SKM-1 treated with dmso at 0.1 percent for 144 hours (cell line): ENCODE results near the gene CEP128.

ENCODE experiments used
- DNase-seq: peaks from one replicate; lab custom pipeline; 2025; ENCODE audit not compliant: unreplicated experiment; lab: John Stamatoyannopoulos, UW

The CEP128 gene

DNA sequence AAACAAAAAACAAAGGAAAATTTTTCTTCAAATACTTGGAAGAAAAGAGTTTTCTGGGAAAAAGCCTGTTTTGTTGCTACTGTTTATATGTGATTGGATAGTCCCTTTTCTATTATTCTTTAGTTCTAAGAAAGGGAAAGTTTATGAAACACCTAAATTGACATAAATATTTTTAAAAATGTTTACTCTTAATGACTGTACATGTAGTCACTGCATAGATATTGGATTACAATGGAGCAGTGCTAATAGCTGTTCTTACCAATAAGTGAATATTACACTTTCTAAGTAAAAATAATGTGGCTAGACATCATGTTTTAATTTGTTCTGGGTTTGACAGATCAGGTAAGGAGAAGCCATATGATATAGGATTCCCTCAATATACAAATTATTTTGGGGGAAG lies 377.5 kb downstream of the CEP128 start:
- DNase-seq, result no peak

DNA sequence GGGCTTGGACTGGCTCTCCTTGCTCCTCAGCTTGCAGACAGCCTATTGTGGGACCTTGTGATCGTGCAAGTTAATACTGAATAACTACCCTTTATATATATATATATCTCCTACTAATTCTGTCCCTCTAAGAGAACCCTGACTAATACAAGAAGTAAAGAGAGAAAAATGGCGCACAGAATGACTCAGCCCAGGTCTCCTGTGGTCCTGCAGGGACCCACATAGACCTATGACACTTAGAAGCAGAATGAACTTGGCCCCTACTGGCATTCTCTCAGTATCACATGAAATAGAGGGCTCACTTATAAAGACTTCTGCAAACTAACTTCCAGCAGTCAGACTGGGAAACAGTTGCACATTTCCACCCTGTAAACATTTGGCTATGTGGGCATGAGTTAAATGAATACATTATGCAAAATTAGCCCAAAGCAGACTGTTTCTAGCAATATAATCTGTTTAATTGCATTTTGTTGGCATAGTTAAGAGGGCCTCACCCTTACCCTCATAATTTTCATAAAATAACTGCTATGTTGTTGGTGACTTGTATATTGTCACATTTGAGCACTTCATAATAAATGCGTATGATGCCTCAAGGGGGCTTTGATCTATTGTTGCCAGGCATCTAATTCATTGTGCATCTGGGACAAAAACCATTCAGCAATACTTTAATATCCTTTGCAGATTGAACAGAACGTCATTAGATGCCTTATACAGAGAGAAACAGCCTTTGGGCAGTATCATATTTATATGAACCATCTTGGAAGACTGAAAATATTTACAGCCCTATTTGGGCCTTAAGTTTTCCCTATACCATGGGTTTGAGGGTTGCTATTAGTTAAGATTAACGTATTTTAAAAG lies 380.5 kb downstream of the CEP128 start:
- no peak for DNase-seq

DNA sequence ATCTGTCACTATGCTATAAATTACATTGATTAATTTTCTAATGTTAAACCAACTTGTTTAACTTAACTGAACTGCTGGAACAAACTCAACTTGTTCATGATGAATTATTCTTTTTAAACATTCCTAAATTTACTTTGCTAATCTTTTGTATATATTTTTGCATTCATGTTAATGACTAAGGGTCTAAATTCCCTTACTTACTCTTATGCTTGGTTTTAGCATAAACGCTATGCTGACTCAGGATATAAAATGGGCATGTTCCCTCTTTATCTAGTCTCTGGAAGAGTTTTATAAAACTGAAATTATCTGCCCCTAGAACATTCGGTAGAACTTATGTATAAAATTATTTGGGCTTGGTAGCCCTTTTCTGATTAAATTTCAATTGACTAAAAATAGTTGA lies 387.4 kb downstream of the CEP128 start:
- DNase-seq, result no peak

DNA sequence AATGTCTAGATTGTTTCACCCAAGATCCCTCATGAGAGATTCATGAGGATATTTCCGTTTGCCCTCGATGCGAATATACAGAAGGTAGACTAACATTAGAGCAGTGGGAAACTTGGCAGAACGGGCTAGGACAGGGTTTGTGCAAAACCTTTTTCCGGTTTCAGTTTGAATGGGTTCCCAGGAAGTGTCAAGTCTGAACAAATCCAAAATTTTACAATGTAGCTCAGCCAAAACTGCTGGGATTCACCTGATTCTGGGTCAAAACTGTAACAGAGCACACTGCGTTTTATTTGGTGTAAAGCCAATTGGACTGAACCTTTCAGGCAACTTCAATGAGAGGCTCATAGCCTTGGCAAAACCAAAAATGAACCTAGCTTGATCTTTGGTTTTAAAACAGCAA lies 392.4 kb downstream of the CEP128 start:
- no peak for DNase-seq

DNA sequence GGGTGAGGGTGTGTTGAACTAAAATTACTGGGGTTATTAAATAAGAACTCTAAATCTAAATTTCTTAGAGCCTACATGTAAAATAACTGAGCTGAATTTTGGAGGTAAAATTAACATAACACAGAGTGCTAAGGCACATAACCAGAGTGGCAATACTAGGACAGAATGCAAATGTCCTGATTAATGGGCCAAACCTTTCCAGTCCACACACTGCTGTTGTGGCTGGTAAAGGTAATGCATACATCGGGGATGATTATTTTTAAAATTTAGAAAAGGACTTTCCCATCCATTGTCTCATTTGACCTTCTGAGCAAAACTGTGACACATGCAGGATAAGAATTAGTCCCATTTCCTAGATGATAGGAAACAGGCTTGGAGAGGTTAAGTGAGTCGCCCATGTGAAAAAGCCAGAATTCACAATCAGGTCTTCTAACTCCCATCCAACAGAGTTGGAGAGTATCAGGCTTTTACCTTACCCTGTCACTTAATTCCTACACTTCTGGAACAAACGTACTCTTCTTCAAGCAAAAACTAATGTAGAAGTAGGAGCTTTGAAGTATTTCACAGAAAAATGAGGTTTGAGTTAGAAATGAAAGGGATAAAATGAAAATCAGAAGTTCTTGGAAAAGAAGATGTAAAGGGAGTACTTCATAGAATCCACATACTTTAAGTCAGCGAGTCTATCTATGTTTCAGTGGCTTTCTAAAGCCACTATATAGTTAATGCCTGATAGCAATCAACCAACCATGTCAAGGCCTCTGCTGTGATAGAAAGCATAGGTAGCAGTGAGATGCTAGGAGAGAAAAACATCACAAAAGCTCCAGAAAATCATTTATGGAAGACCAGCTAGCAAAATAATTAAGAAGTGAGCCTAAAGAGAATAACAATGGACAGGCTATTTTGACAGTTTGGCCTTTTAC lies 395.3 kb downstream of the CEP128 start:
- DNase-seq, result no peak

DNA sequence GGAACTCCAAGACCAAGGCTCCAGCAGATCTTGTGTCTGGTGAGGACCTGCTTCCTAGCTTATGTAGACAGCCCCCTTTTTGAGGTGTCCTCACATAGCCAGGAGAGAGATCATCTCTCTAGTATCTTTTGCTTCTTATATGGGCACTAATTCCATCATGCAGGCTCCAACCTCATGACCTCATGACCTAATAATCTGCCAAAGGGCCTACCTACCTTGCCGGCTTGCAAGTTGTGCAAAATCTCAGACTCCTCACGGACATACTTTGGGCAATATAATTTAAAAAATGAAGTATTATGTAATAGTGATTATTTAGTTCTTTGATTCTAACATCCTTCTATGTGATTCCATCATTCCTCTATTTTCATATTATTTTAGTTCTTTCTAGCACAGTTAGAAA lies 397.2 kb downstream of the CEP128 start:
- no peak for DNase-seq

DNA sequence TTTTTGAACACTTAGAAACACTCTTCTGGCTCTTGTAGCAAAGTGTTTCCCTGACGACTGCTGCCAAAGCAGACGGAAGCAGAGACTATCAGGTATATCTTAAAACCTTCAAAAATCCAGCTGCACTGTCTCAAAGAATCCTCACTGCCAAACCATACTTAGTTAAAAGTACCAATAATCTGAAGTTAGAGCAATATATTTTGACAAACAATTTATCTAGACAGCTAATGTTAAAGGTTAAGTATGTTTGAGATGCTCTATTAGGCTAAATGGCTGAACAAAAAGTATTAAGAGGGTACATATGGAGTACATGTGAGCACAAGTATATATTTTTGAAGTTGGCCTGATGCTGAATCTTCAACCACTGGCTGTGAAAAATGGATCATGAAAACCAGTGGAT lies 398.3 kb downstream of the CEP128 start:
- DNase-seq, result no peak

DNA sequence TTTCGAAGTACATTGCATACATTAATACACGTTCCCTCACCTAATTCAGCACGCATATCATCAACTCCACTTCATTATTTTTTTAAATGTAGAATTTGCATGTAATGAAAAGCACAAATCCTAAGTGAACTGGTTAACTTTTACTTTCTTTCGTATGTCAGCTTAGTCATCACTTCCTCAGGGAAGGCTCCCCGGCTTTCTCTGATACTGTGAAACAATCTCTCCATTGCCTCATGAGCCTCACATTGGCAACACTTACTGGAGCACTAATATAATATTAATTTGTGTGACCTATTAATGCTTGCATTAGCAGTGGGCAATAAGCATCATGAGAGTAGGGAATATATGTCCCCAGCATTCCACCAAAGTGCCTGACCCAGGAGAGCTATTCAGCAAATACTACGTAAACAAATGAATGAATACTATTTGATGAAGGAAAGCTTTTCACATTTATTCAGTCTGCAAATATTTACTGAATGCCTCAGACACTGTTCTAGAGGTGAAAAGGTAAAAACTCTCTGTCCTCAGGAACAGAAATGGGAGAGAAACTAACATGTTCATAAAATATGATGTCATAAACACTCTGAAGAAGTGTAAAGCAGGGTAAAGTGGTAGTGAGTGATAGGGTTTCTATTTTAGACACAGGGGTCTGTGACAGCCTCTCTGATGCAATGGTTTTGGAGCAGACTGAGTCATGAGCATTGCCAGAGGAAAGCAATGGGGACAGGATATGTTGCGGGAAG lies 402.7 kb downstream of the CEP128 start:
- DNase-seq, result no peak

DNA sequence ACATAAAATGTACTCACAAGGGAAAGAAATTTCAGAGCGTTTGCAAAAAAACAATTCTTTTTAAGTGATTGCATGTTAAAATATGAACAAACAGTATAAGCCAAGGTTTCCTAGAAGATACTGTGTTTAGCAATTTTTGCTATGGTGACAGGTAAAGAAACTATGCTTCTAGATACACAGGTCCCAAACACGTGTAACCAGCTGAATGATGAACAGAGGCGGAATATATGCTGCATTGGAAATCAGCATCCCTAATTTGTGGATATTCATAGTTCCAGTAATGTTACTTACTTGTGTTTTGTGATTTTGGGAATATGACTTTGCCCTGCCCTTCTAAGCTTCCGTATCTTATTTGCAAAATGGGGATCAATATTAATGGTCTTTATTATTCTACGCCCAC lies 403.9 kb downstream of the CEP128 start:
- DNase-seq, result no peak

DNA sequence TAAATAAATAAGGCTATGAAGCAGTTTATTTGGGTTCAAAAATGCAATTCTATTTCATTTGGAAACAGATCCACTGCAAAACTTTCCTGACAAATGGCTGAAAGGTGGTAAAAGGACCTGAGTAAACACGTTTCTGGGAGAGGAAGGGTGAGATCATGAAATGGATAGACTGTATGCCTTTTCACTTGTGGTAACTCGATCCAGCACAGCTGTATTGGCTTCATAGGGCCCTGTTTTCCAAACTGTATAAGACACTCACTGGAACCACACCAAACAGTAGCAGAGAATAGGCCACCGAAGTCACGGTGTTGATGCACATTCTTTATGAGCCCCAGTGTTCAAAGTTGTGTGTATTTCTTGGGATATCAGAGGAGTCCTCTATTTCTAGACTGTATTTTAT lies 405.1 kb downstream of the CEP128 start:
- no peak for DNase-seq

DNA sequence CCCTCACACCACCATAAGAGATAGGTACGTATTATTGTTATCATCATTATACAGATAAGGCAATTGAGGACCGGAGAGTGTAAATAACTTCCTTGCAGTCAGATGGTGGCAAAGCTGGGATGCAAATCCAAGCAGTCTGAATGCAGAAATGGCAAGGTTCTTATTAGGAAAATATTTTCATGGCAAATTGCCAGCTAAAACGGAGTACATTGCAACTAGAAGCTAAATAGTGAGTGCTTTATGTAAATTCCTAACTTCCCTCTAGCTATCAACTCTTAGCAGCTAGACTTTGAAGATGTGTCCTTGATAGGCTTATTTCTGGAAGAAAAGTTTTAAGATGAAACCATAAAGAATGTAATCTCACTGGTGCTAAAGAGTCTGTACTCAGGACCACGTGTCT lies 406.4 kb downstream of the CEP128 start:
- no peak for DNase-seq

DNA sequence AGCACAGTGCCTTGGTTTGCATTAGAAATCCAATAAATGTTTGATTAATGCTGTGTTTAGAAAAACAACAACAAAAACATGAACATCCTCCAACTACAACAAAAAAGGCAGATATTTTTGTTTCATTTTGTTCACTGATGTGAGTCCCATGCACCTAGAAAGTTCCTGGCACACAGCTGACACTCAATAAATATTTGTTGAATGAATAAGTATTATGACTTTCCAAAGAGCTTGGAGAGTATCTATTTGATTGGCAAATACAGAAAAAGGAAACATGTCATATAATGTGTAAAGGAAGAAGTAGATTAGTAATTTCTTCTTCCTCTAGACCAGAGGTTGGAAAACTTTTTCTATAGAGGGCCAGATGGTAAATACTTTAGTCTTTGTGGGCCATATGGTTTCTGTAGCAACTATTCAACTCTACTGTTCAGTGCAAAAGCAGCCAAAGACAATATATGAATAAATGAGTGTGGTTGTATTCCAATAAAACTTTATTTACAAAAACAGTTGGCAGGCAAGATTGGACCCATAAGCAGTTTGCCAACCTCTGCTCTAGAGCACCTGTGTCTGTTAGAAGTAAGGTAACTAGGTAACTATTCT lies 417.9 kb downstream of the CEP128 start:
- no peak for DNase-seq

DNA sequence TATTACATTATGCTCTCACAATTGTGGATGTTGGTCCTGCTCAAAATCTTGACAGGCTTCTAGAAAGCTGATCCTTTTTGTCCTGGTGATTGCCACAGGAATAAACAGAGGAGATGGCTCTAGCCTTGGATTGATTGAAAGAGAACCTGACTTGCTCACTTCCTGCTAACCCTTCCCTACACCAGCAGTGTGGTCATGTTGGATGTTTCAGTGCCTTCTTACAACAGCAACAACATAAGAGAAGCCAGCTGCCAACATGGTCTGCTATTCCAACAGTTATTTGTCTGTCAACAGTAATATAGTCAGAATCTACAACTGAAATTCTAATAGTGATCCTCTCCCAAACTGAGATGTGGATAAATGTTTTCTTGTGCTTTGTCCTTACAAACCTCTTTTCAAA lies 418.6 kb downstream of the CEP128 start:
- DNase-seq, result no peak

DNA sequence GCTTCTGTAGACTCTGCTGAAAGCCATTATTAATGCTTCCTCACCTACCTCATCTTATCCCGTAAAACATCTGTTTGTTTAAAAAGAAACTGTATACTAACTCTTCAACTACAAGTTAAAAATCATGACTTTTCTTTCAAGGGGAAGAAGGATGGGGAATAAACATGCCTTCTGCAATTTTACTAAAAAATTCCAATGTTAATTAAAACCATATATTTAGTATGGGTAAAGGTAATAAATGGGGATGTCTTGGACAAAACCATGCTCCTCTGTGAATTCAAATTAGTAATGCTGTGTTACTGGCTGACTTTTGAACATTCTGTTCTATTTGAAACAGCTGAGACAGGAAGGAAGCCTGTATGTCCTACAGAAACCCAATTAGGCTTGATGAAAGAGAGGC lies 419.1 kb downstream of the CEP128 start:
- DNase-seq, result no peak

DNA sequence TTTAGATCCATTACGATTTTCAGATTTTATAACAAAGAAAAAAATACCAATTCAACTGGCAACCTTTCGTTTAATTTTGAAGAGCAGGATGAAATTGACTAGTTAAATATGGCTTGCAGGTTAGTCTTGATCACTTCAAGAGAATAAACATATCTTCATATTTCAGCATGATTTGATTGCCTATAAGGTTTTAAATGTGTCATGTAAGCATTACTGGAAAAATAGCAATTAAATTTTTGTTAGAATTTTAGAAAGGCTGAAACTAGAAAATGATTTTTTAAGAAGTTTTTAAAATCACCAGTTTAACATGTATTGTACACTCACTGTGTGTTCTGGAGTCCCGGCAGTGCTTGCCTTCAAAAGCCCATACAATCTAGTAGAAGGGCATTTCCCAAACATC lies 420.1 kb downstream of the CEP128 start:
- DNase-seq, result no peak

DNA sequence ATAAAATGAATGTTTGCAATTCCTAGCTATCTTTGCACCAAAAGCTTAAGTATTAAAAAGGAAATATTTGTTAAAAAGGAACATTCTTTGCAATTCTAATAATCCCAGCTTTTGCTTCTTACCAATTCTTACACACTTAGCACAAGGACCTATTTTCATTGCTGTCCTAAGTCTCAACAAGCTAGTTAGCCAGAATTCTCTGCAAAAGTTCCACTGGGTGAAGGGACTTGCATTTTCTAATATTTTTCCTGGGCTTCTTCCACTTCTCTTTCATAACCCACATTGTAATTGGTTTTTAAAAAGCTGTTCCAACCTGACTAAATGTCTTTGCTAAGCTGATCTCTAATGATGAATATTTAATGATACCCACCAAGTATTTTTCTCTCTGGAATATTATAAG lies 422.5 kb downstream of the CEP128 start:
- DNase-seq, result no peak

DNA sequence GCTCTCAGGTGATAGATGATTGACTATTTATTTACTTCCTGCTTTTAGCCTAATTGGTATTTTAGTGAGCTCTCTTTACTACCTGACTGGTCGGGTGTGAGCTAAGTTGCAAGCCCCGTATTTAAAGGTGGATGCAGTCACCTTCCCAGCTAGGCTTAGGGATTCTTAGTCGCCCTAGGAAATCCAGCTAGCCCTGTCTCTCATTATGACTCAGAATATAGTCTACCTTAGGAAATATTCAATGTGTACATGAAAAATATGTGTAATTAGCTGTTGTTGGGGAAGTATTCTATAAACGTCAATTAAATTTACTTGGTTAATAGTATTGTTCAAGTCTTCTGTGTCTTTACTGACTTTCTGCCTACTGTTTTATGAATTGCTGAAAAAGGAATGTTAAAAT lies 423.4 kb downstream of the CEP128 start:
- no peak for DNase-seq

DNA sequence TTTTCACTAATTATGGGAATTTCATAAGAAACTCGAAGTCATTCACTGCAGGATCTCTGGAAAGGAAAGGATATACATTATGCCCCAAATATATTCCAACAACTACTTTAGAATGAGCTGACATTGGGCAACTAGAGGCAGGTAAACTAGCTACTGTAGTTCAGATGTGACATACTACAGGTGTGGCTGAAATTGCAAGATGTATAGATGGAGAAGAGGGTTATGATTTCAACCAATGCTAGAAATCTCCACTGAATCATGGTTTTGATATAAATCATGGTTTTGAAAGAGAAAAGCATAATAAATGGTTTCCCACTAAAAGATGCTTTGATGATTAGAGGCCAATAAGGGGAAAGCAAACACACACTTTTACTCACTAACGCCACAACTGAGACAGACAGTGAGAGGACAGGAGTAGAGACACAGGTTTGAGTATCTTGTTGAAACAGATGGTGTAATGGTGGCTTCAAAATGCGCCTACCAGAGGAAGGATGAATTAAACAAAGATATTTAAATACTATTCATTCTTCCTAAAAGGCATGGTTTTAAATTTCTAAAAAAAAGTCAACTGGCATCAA lies 434.2 kb downstream of the CEP128 start:
- DNase-seq, result no peak

DNA sequence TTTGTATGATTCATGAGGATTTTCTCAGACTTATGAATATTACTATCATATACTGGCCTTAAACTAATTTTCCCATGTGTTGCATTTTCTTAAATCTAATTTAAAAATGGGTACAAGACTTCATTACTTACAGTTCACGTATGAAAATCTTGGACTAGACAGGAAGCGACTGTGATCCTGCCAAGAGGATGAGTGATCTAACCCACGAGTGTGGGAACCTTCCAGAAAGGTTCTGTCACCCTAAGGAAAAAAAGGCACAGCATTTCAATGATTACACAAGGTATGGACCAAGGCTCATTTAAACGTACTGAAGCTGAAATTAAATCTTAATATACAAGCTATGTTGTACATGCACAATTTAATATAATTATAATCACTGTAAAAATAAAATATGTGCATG lies 436.8 kb downstream of the CEP128 start:
- DNase-seq, result no peak

DNA sequence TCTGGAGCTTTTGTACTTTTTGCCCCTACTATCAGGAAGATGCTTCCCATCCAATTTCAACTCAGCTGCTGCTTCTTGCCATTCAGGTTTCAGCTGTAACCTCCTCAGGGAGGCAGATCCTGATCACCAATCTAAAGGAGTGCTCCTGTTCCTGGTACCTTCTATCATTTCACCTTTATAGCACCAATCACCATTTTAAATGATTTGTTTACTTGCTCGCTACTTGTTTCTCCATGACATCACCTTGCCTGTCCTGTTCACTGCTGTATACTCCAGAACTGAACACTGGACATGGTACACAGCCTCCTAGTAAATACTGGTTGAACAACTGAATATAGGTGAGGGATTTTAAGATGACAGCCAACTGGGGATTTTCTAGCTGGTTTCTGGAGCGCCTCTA lies 443.0 kb downstream of the CEP128 start:
- DNase-seq, result no peak

DNA sequence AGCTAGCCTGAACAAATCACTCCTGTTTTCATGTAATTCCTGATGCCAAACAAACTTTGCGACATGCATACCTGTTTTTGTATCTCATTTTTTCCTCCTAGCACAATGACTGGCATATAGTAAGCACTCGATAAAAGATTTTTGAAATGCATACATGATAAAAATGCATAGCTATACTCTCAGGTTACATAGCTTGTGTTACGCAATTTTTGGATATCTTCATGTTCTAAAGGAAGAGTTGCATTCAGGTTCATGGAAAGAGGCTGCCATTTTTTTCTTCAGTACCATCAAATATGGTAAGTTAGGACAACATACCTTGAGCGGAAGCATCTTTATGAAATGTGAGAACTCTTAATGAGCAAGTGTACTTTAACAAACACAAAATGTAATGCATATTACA lies 445.4 kb downstream of the CEP128 start:
- DNase-seq, result no peak
